Jurkat, Clone E6-1 (cell line): ENCODE results near the gene SUFU.
"Not testable (repeated sequence)": the region's sequence is repeated elsewhere in the genome, so short reads cannot be mapped to it uniquely, and the experiment has no call there.

Experiments
- DNase-seq: peaks from one replicate; pipeline ENCODE4 v3.0.0-alpha.2; 2011; ENCODE audit warnings: low read depth, low spot score
- H3K4me3 ChIP-seq: 2 replicates; pipeline ENCODE4 v1.5.1; 2011; ENCODE audit warnings: mild to moderate bottlenecking, low read length, control low read depth, moderate library complexity

SUFU gene

DNA sequence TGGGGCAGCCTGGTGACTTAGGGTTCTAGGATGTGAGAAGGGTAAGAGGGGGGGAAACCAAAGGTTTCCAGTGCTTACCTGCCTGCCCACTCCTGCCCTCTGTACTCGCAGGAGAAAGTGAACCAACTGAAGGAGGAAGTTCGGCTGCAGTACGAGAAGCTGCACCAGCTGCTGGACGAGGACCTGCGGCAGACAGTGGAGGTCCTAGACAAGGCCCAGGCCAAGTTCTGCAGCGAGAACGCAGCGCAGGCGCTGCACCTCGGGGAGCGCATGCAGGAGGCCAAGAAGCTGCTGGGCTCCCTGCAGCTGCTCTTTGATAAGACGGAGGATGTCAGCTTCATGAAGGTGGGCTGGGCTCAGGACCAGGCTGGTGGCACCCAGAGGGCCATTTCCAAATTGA, 151.2 kb downstream of the SUFU start:
- no peak for DNase-seq

GRCh38 chr10:102656026-102656425, 152.3 kb downstream of the SUFU start:
- no peak for DNase-seq

More for the DNA sequence above, 151.2 kb downstream of the SUFU start:
- no peak overlapping the region for H3K4me3 ChIP-seq

GRCh38 chr10:102656791-102657371, 153.1 kb downstream of the SUFU start:
- H3K4me3 ChIP-seq: no peak overlapping the region
- no peak for DNase-seq

More at GRCh38 chr10:102656026-102656425, 152.3 kb downstream of the SUFU start:
- no peak overlapping the region for H3K4me3 ChIP-seq

- DNase-seq: no peak
- no peak overlapping the region for H3K4me3 ChIP-seq
Observed at GRCh38 chr10:102657451-102657850, 153.7 kb downstream of the SUFU start.

DNA sequence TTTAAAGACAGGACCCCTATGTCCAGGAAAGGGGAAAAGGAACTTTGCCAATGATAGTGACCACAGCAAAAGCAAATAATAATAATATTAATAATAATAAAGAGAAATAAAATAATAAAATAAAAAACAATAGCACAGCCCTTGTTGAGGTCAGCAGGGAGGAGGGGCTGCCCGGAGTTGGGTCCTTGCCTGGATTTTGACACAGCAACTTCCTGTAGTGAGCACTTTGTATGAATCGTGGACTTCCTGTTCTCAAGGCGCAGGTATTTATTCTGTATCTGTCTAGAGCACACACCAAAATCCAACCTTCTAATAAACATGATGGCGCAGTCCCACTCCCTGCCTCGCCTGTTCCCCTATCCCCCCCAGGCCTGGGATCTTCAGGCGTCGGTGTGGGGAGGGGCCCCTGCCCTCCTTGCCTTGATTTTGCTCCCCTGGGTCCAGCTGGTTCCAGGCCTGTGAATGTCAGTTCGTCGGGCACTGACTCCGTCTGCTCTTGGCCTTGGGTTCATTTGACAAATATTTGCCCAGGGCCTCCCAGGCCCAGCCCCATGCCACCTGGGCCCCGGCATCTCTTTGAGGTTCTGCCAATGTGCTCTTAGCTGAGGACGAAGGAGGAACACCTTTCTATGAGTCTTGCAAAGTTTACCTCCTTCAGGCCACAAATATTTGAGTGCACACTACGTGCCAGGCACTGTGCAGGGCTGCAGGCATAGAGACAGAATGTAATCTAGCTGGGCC, 154.4 kb downstream of the SUFU start:
- DNase-seq: no peak
- no peak overlapping the region for H3K4me3 ChIP-seq

DNA sequence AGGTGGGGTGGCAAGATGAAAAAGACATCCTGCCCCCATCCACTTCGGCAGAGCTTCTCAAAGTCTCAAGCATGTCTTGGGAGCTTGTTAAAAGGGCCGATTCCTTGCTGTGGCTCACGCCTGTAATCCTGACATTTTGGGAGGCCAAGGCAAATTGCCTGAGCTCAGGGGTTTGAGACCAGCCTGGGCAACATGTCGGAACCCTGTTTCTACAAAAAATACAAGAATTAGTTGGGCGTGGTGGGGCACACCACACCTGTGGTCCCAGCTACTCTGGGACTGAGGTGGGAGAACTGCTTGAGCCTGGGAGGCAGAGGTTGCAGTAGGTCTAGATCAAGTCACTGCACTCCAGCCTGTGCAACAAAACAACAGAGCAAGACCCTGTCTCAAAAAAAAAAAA, 155.0 kb downstream of the SUFU start:
- H3K4me3 ChIP-seq: no peak overlapping the region
- no peak for DNase-seq

- DNase-seq: peak; percentile 88
- peak overlapping the region; percentile 9; the same call in 1 of the 2 replicates for H3K4me3 ChIP-seq
Observed at GRCh38 chr10:102660888-102661657, 157.3 kb downstream of the SUFU start.

- DNase-seq: no peak
- H3K4me3 ChIP-seq: no peak overlapping the region
Observed at GRCh38 chr10:102661658-102662028, 157.9 kb downstream of the SUFU start.

DNA sequence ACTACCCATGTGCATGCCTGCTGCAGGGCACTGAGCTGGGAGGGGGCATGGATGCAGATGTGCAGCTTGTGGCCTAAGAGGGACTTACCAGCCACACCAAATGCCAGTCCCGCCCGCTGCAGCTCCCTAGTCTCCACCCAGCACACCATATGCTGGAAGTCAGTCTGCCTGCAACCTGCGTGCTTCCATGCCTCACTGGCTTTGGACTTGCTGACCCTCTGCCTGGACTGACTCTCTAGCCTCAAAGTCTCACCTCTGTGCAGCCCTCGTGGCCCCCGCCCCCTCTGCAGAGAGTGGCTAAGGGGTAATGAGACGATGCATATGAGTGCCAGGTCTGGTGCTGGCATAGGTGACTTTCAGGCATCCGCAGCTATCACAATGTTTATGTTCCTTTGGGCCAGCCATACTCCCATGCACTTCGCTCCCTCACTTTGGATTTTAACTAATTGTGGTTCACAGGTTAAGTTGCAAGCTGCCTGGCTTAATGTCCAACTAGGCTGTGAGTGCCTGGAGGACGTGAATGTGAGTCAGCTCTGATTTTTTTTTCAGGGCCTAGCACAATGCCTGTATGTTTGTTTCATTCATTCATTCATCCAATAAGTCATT, 162.2 kb downstream of the SUFU start:
- H3K4me3 ChIP-seq: no peak overlapping the region
- no peak for DNase-seq

DNA sequence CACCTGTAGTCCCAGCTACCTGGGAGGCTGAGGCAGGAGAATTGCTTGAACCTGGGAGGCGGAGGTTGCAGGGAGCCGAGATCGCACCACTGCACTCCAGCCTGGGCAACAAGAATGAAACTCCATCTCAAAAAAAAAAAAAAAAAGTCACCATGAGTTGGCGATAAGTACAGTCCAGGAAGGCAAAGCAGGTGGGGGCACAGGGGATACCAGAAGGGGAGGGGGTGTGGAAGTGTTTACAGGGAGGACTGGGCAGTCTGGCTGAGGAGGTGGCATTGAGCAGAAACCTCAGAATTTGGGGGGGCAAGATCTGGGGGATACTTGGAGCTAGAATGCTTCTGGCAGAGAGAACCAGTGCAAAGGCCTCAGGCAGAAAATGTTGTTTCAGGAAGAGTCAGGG, 163.6 kb downstream of the SUFU start:
- not testable (repeated sequence) for DNase-seq, H3K4me3 ChIP-seq

DNA sequence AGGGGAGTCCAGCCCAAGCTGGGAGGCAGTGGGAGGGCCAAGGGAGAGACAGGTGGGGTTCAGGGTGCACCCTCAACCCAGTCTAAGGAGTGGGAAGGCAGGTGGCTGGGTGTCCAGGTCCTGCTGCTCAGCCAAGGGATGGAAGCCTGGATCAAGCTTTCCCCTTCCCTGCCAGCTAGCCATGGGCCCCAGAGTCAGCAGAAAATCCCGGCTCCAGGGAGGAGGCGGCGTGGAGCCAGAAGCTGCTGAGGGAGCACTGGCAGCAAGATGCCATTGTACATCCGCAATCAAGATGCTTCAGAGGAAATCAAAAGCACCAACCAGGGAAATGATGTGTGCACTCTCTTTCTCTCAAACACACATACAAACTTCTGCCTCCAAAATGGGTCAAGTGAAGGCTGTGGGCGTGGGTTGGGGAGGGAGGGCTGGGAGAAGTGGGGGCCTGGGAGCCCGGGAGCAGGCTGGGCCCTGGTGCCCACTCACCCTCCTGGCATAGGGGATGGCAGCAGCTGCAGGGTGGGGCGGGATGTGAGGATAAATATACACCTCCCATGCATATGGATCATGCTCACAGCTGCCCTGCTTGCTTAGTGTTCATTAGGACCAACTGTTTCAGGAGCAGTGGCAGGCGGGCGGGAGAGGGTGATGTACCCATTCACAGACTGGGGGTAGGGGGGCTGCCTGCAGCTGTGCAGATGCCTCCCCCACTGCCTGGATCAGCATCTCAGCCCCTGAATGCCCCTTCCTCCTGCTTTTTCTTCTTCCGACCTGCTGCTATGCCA, 164.7 kb downstream of the SUFU start:
- no peak overlapping the region for H3K4me3 ChIP-seq
- no peak for DNase-seq

- H3K4me3 ChIP-seq: no peak overlapping the region
- no peak for DNase-seq
Observed at GRCh38 chr10:102669206-102670064, 165.7 kb downstream of the SUFU start.

DNA sequence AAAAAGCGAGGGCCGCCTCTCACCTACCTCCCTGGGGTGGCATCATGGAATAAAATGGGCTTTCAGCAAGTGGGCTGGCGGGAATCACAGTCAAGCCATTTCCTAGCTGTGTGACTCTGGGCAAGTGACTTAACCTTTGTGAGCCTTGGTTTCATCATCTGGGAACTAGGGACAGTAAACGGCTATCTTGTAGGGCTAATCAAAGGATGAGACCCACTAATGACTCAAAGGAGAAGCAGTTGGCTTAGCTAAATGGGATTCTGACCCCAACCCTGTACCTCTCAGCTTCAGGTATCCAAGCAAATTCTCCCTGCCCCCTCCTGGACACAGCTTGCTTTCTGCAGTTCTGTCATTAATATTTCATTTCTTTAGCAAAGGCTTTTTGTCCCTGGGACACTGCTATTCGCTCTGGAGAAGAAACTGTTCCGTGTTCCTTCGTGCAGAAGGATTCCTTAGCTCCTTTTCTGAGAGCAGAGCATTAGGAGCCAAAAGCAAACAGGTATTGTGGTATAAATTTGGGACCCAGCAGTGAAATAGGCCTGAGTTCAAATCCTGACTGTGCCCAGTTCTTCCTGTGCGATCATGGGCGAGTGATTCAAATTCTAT, 166.4 kb downstream of the SUFU start:
- no peak for DNase-seq
- H3K4me3 ChIP-seq: no peak overlapping the region

DNA sequence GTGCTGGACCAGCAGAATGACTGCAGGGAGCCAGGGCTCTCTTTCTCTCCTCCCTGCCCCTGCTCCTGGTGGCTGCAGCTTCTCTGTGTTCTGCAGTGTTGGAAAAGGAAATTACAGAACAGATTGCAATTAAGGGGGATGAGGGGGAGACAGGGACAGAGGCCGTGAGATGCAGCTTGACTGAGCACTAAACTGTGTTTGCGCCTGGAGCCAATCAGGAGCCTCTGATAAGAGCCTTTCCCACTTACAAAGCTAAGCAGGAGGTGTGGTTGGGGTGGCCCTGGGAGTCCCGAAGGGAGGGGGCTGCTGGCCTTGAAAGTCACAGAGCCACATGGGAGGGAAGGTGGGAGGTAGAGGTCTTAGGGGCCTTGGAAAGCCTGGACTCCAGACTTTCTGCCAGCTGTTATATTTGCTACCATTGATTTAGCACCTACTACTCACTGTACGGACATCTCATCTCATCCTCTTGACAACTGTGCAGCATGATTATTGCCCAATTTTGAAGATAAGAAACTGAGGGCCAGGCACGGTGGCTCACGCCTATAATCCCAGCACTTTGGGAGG, 167.2 kb downstream of the SUFU start:
- H3K4me3 ChIP-seq: no peak overlapping the region
- DNase-seq: no peak

DNA sequence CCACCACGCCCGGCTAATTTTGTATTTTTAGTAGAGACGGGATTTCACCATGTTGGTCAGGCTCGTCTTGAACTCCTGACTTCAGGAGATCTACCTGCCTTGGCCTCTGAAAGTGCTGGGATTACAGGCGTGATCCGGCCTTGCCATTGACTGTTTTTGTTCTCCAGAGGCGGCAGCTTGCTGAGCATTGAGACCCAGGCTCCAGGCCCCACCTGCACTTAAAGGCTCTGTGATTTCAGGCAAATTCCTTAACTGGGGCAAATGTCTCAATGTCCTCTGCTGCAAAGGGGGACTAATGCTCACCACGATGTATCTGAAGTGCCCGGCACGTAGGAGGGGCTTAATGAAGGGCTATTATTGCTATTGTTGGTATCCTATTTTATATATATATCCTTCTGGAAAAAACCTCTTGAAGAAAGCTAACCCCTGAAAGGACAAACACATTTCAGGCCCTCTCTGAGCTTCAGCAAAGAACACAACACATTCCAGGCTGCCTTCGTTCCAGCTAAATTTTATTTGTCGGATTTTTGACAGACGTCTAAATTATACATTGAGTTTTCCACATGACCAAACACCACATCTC, 169.6 kb downstream of the SUFU start:
- DNase-seq: no peak
- H3K4me3 ChIP-seq: peak overlapping the region; percentile 56

- peak overlapping the region; percentile 56 for H3K4me3 ChIP-seq
- peak; percentile 99 for DNase-seq
Observed at GRCh38 chr10:102673819-102674511, 170.2 kb downstream of the SUFU start.

GRCh38 chr10:102674566-102674965, 170.8 kb downstream of the SUFU start:
- DNase-seq: peak; percentile 89
- peak overlapping the region; percentile 56 for H3K4me3 ChIP-seq
